HCT116 (cell line): ENCODE results near the gene TAF3. TPM values are rescaled to one million over a fixed set of nuclear protein-coding genes. Genes with fewer than 3 reads are reported as not detected.

Source experiments
- ATAC-seq: fragments of 200-7000 bp; cut with Tn5 transposase; 2 replicates; pipeline ENCODE4 v1.9.1; 2020; ENCODE audit warnings: mild to moderate bottlenecking, moderate library complexity
- BruUV-seq: library from RNA; stranded (reverse); fragments of 400-500 nt; replicated peaks from 2 replicates; lab custom pipeline; 2021; lab: Mats Ljungman, UMichigan
- CTCF ChIA-PET: fragments of 300-600 bp; sonication (Branson Sonifier 250); formaldehyde crosslinking; loops from one replicate; lab custom pipeline; 2021; ENCODE audit warnings: antibody characterized with exemption; lab: Charles Lee
- POLR2A ChIA-PET: fragments of 300-600, 350-600 bp; sonication (Branson Sonifier 250); formaldehyde crosslinking; loops from one replicate; lab custom pipeline; 2021; ENCODE audit warnings: antibody characterized with exemption; lab: Charles Lee
- RAD21 ChIA-PET, 2 experiments: fragments of 300-600 bp; sonication (Branson Sonifier 250); formaldehyde crosslinking; loops; one replicate each; lab custom pipeline; 2023; ENCODE audit warnings: low total read pairs in 2 of 2; ENCODE audit not compliant: uncharacterized antibody in 2 of 2, unreplicated experiment in 2 of 2, low non-redundant PET in 1 of 2; lab: Charles Lee
- DNase-seq: peaks from one replicate; pipeline ENCODE4 v3.0.0-alpha.2; 2010; ENCODE audit warnings: low read depth, low spot score
- H2AFZ ChIP-seq: fragments of 200-600 bp; shearing (Covaris generic), sonication (generic); 2 replicates; pipeline ENCODE4 v1.6.1; 2017; ENCODE audit warnings: low read depth, mixed run types, mixed read lengths, antibody characterized with exemption, low read length; ENCODE audit not compliant: poor library complexity, severe bottlenecking
- H3K27ac ChIP-seq: 2 replicates; pipeline ENCODE4 v1.5.1; 2012; ENCODE audit warnings: low read depth, low read length
- H3K27me3 ChIP-seq: fragments of 200-600 bp; sonication (generic); 2 replicates; pipeline ENCODE4 v1.6.1; 2016; ENCODE audit warnings: mixed run types, low read length, mixed read lengths; ENCODE audit not compliant: insufficient read depth
- H3K36me3 ChIP-seq, 2 experiments: fragments of 200-500 bp in 1 of 2; fragments of 200-600 bp in 1 of 2; sonication (Bioruptor generic) in 1 of 2; sonication (generic) in 1 of 2; 2 replicates each; pipeline versions ENCODE4 v1.5.1 to v1.6.1; 2014 to 2016; ENCODE audit warnings: low read length in 2 of 2, inconsistent platforms in 1 of 2, mixed read lengths in 1 of 2, mixed run types in 1 of 2; ENCODE audit not compliant: insufficient read depth in 2 of 2, control insufficient read depth in 1 of 2
- H3K4me1 ChIP-seq, 2 experiments: fragments of 200-600 bp in 1 of 2; sonication (generic) in 1 of 2; 2 replicates each; pipeline versions ENCODE4 v1.5.1 to v1.6.1; 2012 to 2017; ENCODE audit warnings: low read length in 2 of 2, inconsistent platforms in 1 of 2, mild to moderate bottlenecking in 1 of 2, mixed read lengths in 1 of 2, mixed run types in 1 of 2, moderate library complexity in 1 of 2; ENCODE audit not compliant: insufficient read depth in 2 of 2, control insufficient read depth in 1 of 2
- H3K4me2 ChIP-seq: fragments of 200-600 bp; sonication (generic); 2 replicates; pipeline ENCODE4 v1.6.1; 2017; ENCODE audit warnings: mixed run types, low read length, mixed read lengths
- H3K4me3 ChIP-seq, 2 experiments: fragments of 200-600 bp in 1 of 2; sonication (generic) in 1 of 2; replicated peaks in 1 of 2; 2 replicates each; pipeline ENCODE4 v1.5.1; 2011 to 2016; ENCODE audit warnings: low read length in 2 of 2, control low read depth in 1 of 2, low read depth in 1 of 2, mild to moderate bottlenecking in 1 of 2, mixed read lengths in 1 of 2, mixed run types in 1 of 2
- H3K79me2 ChIP-seq: fragments of 200-600 bp; sonication (generic); 2 replicates; pipeline ENCODE4 v1.6.1; 2017; ENCODE audit warnings: mild to moderate bottlenecking, mixed run types, low read length, moderate library complexity, mixed read lengths; ENCODE audit not compliant: insufficient read depth
- H3K9ac ChIP-seq: fragments of 200-600 bp; sonication (generic); 2 replicates; pipeline ENCODE4 v1.6.1; 2016; ENCODE audit warnings: low read length, mixed read lengths
- H3K9me2 ChIP-seq: fragments of 200-600 bp; sonication (generic), shearing (Covaris generic); 2 replicates; pipeline ENCODE4 v1.6.1; 2017; ENCODE audit warnings: mixed run types, mild to moderate bottlenecking, moderate library complexity; ENCODE audit not compliant: insufficient read depth
- H3K9me3 ChIP-seq, 2 experiments: fragments of 200-500 bp in 1 of 2; fragments of 200-600 bp in 1 of 2; sonication (Bioruptor generic) in 1 of 2; sonication (generic) in 1 of 2; 2 replicates each; pipeline ENCODE4 v1.6.1; 2014 to 2017; ENCODE audit warnings: low read length in 2 of 2, mixed read lengths in 2 of 2, inconsistent platforms in 1 of 2, low read depth in 1 of 2, mild to moderate bottlenecking in 1 of 2, mixed run types in 1 of 2, moderate library complexity in 1 of 2; ENCODE audit not compliant: control insufficient read depth in 1 of 2, insufficient read depth in 1 of 2
- H4K20me1 ChIP-seq: fragments of 200-600 bp; sonication (generic), shearing (Covaris generic); 2 replicates; pipeline ENCODE4 v1.6.1; 2017; ENCODE audit warnings: mixed run types, mild to moderate bottlenecking, moderate library complexity; ENCODE audit not compliant: insufficient read depth
- CEBPB ChIP-seq: IDR thresholded peaks from 2 replicates; pipeline ENCODE4 v1.6.1; 2012; ENCODE audit warnings: low read depth
- EGR1 ChIP-seq: IDR thresholded peaks from 2 replicates; pipeline ENCODE4 v1.6.1; 2012; ENCODE audit warnings: low read depth
- ELF1 ChIP-seq: IDR thresholded peaks from 2 replicates; pipeline ENCODE4 v1.6.1; 2012; ENCODE audit warnings: low read depth, borderline replicate concordance
- EZH2 ChIP-seq: fragments of 200-600 bp; sonication (generic); IDR thresholded peaks from 2 replicates; pipeline ENCODE4 v1.6.1; 2017; ENCODE audit warnings: antibody characterized with exemption, mixed run types
- EZH2phosphoT487 ChIP-seq: fragments of 200-600 bp; IDR thresholded peaks from 2 replicates; pipeline ENCODE4 v1.6.1; 2018; ENCODE audit warnings: antibody characterized with exemption, borderline replicate concordance
- FOSL1 ChIP-seq: IDR thresholded peaks from 2 replicates; pipeline ENCODE4 v1.6.1; 2012; ENCODE audit warnings: low read depth
- JUND ChIP-seq: IDR thresholded peaks from 2 replicates; pipeline ENCODE4 v1.6.1; 2012
- POLR2AphosphoS5 ChIP-seq: IDR thresholded peaks from 2 replicates; pipeline ENCODE4 v1.6.1; 2011; ENCODE audit warnings: mild to moderate bottlenecking, low read depth, low read length, moderate library complexity
- SP1 ChIP-seq: IDR thresholded peaks from 2 replicates; pipeline ENCODE4 v1.6.1; 2012; ENCODE audit warnings: low read depth
- SRF ChIP-seq: IDR thresholded peaks from 2 replicates; pipeline ENCODE4 v1.6.1; 2012; ENCODE audit warnings: low read depth
- TCF7L2 ChIP-seq: IDR thresholded peaks from 2 replicates; pipeline ENCODE4 v1.7.0; 2011; ENCODE audit warnings: borderline replicate concordance, inconsistent platforms; ENCODE audit not compliant: insufficient read depth, insufficient read length; ENCODE audit errors: extremely low read depth
- YY1 ChIP-seq: IDR thresholded peaks from 2 replicates; pipeline ENCODE4 v1.6.1; 2011; ENCODE audit warnings: low read length, low read depth, moderate library complexity, mild to moderate bottlenecking; ENCODE audit not compliant: insufficient replicate concordance; ENCODE audit errors: extremely low read depth
- ZNF274 ChIP-seq: fragments of 200-500 bp; sonication (Bioruptor generic); IDR thresholded peaks from 2 replicates; pipeline ENCODE4 v1.6.1; 2014; ENCODE audit warnings: mild to moderate bottlenecking, low read depth, low read length, inconsistent platforms
- intact Hi-C: fragments of 100-400 bp; cut with micrococcal nuclease; formaldehyde crosslinking; loops from 2 replicates; pipeline ENCODE4 v1.10.0; 2022
- total RNA-seq: library from RNA; stranded (reverse); gene quantifications from one replicate; pipeline ENCODE4 v1.2.1, GENCODE V29; 2021; ENCODE audit not compliant: unreplicated experiment
- TF ChIP-seq, protein P1 (sequence below): IDR thresholded peaks from 2 replicates; pipeline ENCODE4 v1.6.1; 2011; ENCODE audit warnings: mild to moderate bottlenecking, low read length, moderate library complexity; ENCODE audit not compliant: insufficient replicate concordance; ENCODE audit errors: extremely low read depth
- TF ChIP-seq, protein P2 (sequence below): IDR thresholded peaks from 2 replicates; pipeline ENCODE4 v1.6.1; 2012; ENCODE audit warnings: low read depth
- TF ChIP-seq, protein P3 (sequence below): IDR thresholded peaks from 2 replicates; pipeline ENCODE4 v1.6.1; 2012
- TF ChIP-seq, protein P4 (sequence below): IDR thresholded peaks from 2 replicates; pipeline ENCODE4 v1.6.1; 2012

Gene TAF3
- total RNA-seq, 1 experiment from 2014 or later, result 8.0 TPM

DNA sequence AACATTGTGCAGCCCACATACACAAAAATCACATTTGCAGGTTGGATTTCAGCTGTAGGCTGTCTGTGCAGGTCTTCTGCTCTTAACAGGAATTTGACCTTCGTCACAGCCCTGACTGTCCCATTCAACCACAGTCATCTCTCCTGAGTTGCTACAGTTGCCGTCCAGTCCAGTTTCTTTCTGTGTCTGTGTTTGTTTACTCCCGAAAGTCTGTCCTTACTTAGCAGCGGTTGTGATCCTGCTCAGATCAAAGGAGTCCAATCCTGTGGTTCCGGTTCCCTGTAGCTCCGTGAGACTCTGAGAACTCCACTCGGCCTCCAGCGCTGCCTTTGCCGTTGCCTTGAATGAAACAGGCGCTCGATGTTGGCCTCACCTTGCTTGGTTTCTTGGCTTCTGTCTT, 124.6 kb downstream of the TAF3 start:
- no TSS peak for BruUV-seq
- DNase-seq, result no peak
- POLR2A ChIA-PET, result no interaction called here

More for the DNA sequence above, 124.6 kb downstream of the TAF3 start:
- CTCF ChIA-PET, result no interaction called here
- TF ChIP-seq JUND (no peak), FOSL1 (no peak), EZH2phosphoT487 (no peak), CEBPB (no peak), POLR2AphosphoS5 (no peak), ZNF274 (no peak), TCF7L2 (no peak), EZH2 (no peak), SP1 (no peak), ELF1 (no peak), YY1 (no peak), EGR1 (no peak), SRF (no peak)
- TF ChIP-seq, protein P1, sequence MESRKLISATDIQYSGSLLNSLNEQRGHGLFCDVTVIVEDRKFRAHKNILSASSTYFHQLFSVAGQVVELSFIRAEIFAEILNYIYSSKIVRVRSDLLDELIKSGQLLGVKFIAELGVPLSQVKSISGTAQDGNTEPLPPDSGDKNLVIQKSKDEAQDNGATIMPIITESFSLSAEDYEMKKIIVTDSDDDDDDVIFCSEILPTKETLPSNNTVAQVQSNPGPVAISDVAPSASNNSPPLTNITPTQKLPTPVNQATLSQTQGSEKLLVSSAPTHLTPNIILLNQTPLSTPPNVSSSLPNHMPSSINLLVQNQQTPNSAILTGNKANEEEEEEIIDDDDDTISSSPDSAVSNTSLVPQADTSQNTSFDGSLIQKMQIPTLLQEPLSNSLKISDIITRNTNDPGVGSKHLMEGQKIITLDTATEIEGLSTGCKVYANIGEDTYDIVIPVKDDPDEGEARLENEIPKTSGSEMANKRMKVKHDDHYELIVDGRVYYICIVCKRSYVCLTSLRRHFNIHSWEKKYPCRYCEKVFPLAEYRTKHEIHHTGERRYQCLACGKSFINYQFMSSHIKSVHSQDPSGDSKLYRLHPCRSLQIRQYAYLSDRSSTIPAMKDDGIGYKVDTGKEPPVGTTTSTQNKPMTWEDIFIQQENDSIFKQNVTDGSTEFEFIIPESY, result no peak
- TF ChIP-seq, protein P2, sequence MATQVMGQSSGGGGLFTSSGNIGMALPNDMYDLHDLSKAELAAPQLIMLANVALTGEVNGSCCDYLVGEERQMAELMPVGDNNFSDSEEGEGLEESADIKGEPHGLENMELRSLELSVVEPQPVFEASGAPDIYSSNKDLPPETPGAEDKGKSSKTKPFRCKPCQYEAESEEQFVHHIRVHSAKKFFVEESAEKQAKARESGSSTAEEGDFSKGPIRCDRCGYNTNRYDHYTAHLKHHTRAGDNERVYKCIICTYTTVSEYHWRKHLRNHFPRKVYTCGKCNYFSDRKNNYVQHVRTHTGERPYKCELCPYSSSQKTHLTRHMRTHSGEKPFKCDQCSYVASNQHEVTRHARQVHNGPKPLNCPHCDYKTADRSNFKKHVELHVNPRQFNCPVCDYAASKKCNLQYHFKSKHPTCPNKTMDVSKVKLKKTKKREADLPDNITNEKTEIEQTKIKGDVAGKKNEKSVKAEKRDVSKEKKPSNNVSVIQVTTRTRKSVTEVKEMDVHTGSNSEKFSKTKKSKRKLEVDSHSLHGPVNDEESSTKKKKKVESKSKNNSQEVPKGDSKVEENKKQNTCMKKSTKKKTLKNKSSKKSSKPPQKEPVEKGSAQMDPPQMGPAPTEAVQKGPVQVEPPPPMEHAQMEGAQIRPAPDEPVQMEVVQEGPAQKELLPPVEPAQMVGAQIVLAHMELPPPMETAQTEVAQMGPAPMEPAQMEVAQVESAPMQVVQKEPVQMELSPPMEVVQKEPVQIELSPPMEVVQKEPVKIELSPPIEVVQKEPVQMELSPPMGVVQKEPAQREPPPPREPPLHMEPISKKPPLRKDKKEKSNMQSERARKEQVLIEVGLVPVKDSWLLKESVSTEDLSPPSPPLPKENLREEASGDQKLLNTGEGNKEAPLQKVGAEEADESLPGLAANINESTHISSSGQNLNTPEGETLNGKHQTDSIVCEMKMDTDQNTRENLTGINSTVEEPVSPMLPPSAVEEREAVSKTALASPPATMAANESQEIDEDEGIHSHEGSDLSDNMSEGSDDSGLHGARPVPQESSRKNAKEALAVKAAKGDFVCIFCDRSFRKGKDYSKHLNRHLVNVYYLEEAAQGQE, result no peak
- TF ChIP-seq, protein P3, sequence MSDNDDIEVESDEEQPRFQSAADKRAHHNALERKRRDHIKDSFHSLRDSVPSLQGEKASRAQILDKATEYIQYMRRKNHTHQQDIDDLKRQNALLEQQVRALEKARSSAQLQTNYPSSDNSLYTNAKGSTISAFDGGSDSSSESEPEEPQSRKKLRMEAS, result no peak
- TF ChIP-seq, protein P4, sequence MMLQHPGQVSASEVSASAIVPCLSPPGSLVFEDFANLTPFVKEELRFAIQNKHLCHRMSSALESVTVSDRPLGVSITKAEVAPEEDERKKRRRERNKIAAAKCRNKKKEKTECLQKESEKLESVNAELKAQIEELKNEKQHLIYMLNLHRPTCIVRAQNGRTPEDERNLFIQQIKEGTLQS, result no peak
- H3K9me3 ChIP-seq, result no peaks in the 10 kb centered on the region
- no peaks in the 10 kb centered on the region for H3K27me3 ChIP-seq
- H3K36me3 ChIP-seq, result no peaks in the 10 kb centered on the region
- no peak overlapping the region for H3K9ac ChIP-seq
- no peak overlapping the region for H3K4me3 ChIP-seq
- no peak for ATAC-seq
- no peaks in the 10 kb centered on the region for H3K4me1 ChIP-seq
- H3K27ac ChIP-seq, result no peak overlapping the region
- RAD21 ChIA-PET, result no interaction called here
- H3K4me2 ChIP-seq, result no peak overlapping the region
- no peaks in the 10 kb centered on the region for H4K20me1 ChIP-seq
- H3K9me2 ChIP-seq, result no peaks in the 10 kb centered on the region
- intact Hi-C loops, result no loop called here
- no peaks in the 10 kb centered on the region for H3K79me2 ChIP-seq
- H2AFZ ChIP-seq, result no peak overlapping the region
